ENCODE measurements around the gene HADHB. TPM values are rescaled to one million over a fixed set of nuclear protein-coding genes. Genes with fewer than 3 reads are reported as not detected.

The HADHB gene
- 108 TPM for total RNA-seq (2013)
- 100 to 1,000 TPM in 2 of 3 donors, 10 to 100 TPM in 1; 94.3 to 200 (median 186) TPM for polyA plus RNA-seq
- 37.8 and 42.4 TPM in 2 replicates for polyA minus RNA-seq
- total RNA-seq = 45.7 to 164 (median 120) reads per million in 11 experiments

- Histone ChIP-seq H3K4me3 (replicated peaks in 1 of 3; ENCODE audit: low read depth in 2 of 3, low read length in 3 of 3) (peak within 1 kb of the TSS; percentile 76 to 97 (median 79)), H3K36me3 (replicated peaks in 1 of 2; ENCODE audit: control insufficient read depth in 1 of 2, insufficient read depth in 2 of 2, low read length in 2 of 2) (no peaks in the 10 kb centered on the region), H3K4me2 (replicated peaks; ENCODE audit: extremely low read depth, low read length, poor library complexity, severe bottlenecking) (peak within 1 kb of the TSS; percentile 96), H3K4me1 (ENCODE audit: control insufficient read depth in 1 of 2, insufficient read depth in 2 of 2, low read length in 2 of 2) (peaks cover 46 to 63% of the 10 kb centered on the region in 2 donors), H2AFZ (ENCODE audit: insufficient read depth, low read depth, low read length, poor library complexity, severe bottlenecking) (peak within 1 kb of the TSS; percentile 97), H3K79me2 (ENCODE audit: insufficient read depth, low read length) (peaks cover 98% of the 10 kb centered on the region), H3K9me3 (replicated peaks in 1 of 2; ENCODE audit: control insufficient read depth in 1 of 2, insufficient read depth in 1 of 2, low read length in 2 of 2) (no peaks in the 10 kb centered on the region), H3K27ac (ENCODE audit: low read depth in 1 of 2, low read length in 2 of 2) (peak within 1 kb of the TSS; percentile 97 to 98), H3K9ac (ENCODE audit: insufficient read depth, low read length, poor library complexity, severe bottlenecking) (peak within 1 kb of the TSS; percentile 95), H4K20me1 (ENCODE audit: insufficient read depth, low read length) (peaks cover 78% of the 10 kb centered on the region), H3K27me3 (ENCODE audit: control insufficient read depth in 2 of 2, insufficient read depth in 2 of 2, low read length in 2 of 2) (no peaks in the 10 kb centered on the region)
- Mint-ChIP-seq H3K4me3 (peak within 1 kb of the TSS; percentile 98 to 99), H3K36me3 (peaks cover 2 to 5% of the 10 kb centered on the region in 2 donors), H3K27ac (peak within 1 kb of the TSS; percentile 98 to 100 (median 100)), H3K4me1 (peaks cover 62% of the 10 kb centered on the region), H3K9me3 (peaks cover 0 to 2% (median 0%) of the 10 kb centered on the region in 7 donors), H3K27me3 (ENCODE audit: low read depth in 3 of 3) (no peaks in the 10 kb centered on the region)
- TF ChIP-seq CTCF (IDR thresholded peaks at IDR 0.05) = no peak
- intact Hi-C loops (cut with micrococcal nuclease) = loop anchor here (2.0 to 10.0 kb wide), 3 partner anchors 102 to 220 kb away; partner anchors contain the start of genes ADGRF3 (in 2 of the 2) and SELENOI (in 2 of the 2)
- 0% methylated on average over 47 of the region's 63 CpGs for WGBS (ENCODE audit: insufficient coverage)
- peak; percentile 80 to 84 (median 83) for DNase-seq
Measured at GRCh38 chr2:26244309-26245230, at the start of gene HADHB, which contains the start of gene HADHA. HADHB (plus strand) TSS chr2:26244939; CDS start chr2:26254255, 9,316 bp downstream. HADHA (minus strand) TSS chr2:26244632; CDS start chr2:26244596, 36 bp downstream.

All from CD14-positive monocyte (primary cell).